NCI-H2107 treated with DMSO at 0.1 percent for 48 hours (cell line): ENCODE data around the gene PLEKHA3.

ENCODE experiments used
- DNase-seq: peaks from one replicate; lab custom pipeline; 2025; ENCODE audit not compliant: unreplicated experiment; lab: John Stamatoyannopoulos, UW

Gene PLEKHA3

DNA sequence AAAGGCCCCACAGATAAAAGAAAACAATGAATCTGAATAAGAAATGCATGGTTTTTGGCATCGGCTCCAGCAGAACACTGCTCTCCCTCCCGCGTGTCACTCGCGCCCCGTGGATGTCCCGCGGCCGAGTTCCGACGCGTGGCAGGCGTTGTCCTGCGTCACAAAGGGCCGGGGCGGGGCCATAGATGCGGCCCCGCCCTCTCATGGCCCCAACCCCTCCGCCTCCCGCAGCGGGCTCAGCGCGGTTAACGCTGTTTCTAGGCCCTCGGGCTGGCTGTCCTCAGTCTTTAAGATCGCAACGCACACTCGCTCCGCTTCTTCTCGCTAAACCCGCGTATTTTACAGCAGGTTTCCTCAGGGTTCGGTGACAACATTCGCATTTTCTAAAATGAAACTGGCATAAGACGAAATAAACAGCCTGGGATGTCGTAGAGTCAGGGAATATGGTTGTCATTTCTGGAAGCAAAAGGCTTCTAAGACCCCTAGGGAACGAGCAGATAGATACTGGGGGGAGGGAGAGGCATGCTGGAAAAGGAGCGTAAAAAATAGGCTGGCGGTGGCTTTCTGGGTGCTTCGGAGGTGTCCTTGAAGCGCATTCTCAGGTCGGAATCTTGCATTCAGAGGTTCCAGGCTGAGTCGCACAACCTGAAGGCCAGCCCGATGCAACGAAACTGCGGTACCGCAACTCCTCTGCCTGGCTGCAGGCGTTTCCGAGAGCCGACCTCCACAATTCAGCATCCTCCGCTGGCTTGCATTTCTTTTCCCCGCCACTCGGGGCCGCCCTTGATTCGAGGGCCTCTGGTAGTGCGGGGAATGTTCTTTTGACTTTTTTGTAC, 1.6 kb upstream of the PLEKHA3 start, which contains the start of gene FKBP7:
Gene FKBP7, minus strand, starts transcription at position 162 of the 836 bp plus-strand sequence. Its CDS starts 101 bp downstream, at position 61.
- peak; percentile 79 for DNase-seq

DNA sequence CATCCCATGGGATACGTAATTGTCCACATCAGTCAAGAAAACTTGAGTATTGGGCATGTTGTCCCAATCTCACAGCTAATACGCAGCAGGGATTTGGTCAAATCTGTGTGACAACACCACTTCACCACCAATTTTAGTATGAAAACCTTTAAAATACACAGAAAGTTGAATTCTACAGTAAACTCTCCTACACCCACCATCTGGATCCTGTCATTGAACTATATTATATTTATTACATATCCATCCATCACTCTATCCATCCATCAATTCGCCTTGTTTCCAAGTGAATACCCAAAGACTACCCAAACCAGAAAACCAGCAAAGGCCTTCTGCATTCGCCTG, 1.0 kb upstream of the PLEKHA3 start:
- no peak for DNase-seq

DNA sequence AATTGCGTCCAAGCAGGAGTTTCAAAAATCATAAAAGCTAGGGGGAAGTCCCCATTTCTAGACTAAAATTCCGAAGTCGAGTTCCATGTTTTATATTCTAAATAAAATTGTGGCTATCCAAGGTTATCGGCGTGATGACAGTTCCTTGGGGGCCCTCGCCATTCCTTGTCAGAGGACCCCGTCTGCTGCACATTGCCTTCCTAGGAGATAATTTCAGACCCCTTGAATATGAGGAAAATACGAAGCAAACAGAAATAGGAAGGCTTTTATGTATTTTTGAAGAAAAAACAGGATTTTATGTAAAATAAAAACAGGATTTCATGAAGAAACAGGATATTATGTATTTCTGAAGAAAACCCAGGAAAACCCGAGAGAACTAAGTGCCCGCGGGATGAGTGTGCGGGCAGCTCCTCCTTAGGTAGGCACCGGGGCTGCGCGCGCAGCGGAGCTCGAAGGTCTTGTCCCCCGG, 465 bp upstream of the PLEKHA3 start:
- no peak for DNase-seq

DNA sequence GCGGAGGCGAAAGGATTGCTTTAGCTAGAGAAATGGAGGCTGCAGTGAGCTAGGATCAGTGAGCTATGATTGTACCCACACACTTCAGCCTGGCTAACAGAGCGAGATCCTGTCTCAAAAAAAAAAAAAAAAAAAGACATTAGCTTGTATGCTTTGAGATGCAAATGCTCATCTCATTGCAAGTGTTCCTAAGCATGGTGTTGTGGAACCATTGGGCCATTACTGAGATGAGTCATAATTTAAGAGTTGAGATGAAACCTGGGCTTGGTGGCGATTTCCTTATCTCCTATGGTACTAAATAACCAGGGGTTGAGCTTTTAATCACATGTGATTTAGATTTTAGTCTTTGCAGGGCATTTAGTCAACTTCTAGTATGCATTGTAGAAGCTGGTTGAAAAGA, 2.2 kb downstream of the PLEKHA3 start:
- no peak for DNase-seq

DNA sequence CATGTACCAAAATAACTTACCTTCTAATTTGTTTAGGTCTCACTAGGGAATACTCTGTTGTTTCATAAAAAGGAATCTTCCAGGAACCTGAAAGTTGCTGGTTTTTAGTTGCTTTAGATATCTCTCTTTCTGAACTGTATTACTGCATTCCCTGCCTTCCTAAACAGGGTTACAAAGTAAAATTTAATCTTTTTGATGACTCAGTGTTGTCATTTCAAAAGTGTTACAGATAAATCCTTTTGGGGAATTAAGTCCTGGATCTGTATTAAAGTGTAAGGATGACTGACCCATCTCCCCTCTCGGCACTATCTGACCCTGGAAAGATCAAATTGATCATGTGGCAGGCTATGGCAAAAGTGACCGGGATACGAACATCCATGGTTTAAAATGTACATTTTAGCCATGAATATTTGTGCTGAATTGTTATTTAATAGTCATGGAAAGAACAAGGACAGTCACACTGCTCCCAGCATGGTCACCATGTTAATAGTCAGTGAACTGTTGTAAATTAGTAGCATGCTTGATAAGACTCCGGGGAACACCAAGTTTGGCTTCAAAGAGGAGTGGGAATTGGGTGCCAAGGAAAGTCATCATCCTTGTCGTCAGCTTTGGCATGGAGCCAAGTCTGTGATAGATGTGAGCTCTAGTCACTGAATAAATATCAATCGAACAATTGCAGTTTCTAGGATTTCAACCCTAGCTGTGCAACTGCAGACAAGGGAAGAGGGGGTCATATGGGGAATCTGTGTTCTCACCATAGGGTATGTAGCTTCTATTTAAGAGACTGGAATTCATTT, 4.2 kb downstream of the PLEKHA3 start:
- peak; percentile 11 for DNase-seq

DNA sequence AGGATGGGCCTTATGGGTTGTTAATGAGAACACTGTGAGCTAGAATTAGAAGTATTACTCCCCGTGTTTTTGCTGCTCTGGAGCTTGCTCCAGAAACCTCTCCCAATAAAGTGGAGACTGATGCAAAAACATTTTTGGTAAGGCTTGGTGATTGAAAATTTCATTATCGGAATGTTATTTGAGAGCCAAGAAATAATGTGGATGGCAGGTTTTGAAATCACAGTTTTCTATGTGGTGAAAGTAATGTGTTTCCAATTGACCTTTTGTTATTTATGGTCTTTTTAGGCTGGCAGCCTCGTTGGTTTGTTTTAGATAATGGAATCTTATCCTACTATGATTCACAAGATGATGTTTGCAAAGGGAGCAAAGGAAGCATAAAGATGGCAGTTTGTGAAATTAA, 5.1 kb downstream of the PLEKHA3 start:
- DNase-seq = no peak

DNA sequence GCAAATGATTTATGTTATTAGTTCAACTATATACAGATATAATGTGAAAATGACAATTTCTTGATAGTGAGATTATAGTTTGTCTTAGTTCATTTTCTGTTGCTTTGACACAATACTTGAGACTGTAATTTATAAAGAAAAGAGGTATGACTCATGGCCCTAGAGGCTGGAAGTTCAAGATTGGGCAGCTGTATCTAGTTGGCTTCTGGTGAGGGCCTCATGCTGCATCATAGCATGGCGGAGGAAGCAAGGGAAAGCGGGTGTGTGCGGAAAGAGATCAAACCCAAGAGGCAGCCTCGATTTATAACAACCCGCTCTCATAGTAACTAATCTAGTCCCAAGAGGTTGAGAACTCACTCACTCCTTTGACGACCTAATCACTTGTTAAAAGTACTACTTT, 11.4 kb downstream of the PLEKHA3 start:
- no peak for DNase-seq

DNA sequence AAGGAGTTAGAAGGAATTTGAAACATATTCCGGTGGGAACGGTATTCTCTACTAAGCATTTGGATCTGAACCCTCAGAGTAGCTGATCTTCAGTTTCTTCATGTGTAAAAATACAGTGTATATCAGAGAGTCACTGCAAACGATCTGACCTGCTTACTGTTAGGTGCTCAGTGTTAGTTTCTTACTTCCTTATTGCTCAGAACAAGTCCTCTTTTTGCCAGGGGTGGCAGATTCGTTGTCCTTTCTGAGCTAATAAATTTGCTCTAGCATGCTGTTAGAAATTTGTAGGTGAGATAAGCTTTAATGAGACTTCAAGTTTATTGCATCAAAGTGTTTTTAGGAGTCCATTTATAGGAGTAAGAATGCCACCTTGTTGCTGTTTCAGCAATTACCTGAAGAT, 15.8 kb downstream of the PLEKHA3 start:
- DNase-seq = no peak

DNA sequence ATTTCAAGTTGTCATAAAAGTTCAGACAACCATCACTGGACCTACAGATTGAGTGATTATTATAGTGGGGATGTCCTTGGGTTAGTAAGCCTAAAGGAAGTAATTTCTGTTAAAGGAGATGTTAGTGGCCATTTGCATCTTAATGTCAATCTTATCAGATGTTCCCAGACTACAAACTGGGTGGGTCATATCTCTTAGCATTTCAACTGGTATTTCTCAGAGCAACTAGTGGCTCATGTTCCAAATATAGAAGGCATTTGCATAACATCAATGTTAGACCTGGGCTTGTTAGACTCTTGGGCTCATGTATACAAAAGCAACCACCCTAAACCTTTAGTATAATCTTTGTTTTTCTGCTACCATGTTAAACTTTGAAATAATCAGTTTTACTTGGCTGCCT, 17.9 kb downstream of the PLEKHA3 start:
- no peak for DNase-seq

DNA sequence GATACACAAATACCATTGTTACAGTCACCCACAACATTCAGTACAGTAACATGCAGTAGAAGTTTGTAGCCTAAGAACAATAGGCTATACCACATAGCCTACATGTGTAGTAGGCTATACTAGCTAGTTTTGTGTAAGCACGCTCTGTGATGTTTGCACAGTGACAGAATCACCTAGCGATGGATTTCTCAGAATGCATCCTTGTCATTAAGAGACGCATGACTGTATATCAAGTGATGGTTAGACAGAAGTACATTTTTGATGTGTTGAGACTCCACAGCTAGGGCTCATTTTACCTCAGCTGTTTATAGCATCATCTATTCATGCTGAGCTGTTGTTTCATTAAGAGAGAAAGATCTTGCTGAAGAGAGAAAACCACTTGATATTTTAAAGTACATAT, 19.4 kb downstream of the PLEKHA3 start:
- DNase-seq = no peak

DNA sequence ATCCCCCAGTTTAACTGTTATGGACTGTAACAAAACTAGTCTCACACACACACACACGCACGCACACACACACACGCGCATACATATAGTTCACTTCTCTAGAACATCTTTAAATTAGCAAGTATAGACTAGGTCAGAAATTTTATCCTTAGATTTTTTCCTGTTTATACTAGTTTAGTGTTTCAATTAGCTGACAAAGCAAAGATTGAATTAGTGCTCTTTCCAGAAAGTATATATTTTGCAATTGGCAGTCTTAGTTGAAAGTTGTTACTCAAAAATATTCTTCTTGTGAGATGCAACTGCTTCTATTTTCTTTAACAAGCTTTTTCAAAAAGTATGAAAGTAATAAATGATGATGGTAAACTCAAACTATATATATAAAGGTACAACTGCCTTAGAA, 22.5 kb downstream of the PLEKHA3 start:
- no peak for DNase-seq

DNA sequence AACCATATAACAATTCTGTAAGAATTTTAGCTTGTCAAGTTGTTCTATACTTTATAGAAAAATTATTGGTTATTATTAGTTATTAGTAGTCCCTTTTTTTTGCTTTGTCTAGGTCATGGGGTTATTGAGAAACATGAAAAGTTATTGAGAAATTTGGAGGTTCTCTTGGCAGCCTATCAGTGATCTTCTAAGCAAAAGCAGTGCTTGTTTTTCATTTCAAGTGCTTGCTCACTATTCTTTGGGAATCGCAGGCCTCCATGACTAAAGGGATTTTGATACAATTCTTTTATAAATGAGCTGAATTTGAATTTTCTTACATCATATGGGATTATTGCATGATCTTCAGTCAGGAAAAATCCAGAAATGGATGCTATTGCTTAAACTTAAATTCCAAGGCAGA, 25.8 kb downstream of the PLEKHA3 start:
- DNase-seq = no peak

DNA sequence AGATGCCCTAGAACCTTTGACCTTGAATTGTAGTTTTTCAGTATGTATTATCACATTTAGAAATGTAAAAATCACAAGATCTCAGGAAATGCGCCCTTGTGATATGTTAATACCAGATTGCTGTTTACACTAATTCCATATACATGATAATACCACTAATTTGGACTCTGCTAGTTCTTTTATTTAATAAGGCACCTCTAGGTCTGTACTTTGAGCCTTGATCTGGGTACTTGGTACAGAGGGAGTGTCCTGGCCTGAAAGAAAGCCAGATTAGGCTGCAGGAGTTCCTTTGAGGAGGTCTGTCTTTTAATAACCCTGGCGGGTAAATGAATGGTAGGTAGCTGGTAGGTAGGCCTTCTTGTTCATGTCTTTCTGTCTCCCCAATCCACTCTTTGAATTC, 26.3 kb downstream of the PLEKHA3 start:
- no peak for DNase-seq

DNA sequence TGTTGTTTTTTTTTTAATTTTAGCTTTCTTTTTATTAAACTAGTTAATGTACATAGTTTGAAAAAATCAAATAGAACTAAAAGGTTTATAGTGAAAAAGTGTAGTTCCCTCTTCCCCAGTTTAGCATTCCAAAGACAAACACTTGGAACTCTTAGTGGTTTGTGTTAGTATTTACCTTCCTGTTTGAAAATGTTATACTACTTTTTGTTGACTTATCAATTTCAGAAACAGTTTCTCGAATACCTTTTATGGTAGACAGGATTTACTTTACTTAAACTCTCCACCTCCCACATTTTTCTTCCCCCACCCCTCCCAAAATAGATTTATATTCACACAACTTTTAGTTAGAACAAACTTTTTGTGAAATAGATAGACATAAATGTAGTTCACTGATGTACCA, 26.7 kb downstream of the PLEKHA3 start:
- DNase-seq = no peak

DNA sequence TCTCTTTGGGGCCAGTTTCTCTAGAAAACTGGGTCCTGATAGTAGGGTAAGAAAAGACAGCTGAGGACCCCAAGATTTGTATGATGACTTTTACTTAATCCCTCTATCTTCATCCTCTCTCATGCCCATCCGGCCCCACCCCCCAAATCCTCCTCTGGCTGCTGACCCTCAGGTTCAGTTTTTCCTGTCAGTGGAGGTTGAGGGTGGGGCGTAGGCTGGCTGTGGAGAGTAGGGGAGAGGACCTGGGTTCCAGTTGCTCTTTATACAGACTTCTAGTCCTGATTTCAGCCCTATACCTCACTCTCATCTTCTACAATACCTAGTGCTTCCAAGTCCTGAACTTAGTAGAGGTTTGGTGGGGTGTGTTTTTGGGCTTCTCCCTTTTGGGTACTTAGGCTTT, 28.4 kb downstream of the PLEKHA3 start:
- DNase-seq = no peak

DNA sequence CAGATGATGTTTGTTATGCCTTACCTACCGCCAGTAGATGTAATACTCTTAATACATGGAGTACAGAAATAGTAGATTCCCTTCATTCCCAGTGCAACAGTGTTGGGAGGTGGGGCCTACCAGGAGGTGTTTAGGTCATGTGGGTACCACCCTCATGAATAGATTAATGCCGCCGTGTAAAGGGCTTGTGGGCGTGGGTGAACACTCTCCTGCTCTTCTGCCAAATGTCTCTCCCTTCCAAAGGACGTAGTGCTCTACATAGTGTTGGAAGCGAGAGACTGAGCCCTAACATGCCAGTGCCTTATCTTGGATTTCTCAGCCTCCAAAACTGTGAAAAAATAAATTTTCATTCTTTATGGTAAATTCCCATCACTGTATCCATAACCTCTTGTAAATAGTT, 30.1 kb downstream of the PLEKHA3 start:
- no peak for DNase-seq

DNA sequence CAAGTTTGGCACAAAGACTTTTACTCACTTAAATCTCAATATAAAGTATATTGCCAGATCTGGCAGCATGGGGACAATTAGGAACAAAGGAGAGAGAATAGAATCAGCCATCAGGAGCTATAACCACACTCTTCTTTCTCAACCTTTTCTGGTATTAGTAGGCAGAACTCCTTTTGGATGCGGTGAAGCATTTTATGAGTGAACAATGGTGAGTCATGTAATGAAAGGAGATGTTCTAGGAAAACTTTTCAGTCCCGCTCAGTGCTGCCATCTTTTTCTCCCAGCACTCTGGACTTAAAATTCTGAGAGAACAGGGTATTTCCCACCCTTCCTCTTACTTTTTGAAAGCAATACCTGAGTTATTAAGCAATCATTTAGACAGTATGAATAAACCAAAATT, 32.2 kb downstream of the PLEKHA3 start:
- no peak for DNase-seq

DNA sequence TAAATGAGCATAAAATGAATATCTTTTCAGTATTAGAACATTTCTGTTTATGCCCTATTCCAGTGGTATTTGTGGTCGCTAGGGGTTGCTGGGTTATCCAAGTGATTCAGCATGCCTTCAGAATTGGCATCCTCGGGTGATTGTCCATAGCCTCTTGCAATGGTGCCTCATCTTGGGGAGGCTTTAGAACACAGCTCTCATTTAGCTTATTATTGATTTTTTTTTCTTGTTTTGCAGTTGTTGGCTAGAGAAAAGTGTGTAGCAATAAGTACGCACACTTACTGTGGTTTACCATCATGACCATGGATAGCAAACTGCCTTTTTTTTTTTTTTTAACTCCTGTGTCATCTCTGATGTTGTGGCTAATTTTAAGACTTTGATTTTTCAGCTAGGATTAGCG, 33.6 kb downstream of the PLEKHA3 start:
- DNase-seq = no peak

DNA sequence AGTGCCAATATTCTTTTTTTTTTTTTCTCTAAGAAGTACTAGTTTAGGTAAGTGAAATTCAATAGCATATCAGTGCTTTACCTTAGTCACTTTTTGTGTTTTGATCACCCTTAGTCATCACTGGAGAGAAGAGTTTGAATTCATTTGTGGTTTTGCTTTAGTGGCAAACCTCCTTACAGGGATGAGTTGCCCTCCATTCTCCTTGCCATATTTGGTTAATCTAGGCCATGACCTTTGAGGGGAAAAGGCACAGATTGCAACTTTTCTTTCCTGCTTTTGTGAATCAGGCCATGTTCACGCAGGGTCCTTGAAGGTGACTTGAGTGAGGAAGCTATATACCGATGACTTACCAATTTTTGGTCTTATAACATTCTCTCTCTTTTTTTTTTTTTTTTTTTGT, 34.4 kb downstream of the PLEKHA3 start:
- no peak for DNase-seq

DNA sequence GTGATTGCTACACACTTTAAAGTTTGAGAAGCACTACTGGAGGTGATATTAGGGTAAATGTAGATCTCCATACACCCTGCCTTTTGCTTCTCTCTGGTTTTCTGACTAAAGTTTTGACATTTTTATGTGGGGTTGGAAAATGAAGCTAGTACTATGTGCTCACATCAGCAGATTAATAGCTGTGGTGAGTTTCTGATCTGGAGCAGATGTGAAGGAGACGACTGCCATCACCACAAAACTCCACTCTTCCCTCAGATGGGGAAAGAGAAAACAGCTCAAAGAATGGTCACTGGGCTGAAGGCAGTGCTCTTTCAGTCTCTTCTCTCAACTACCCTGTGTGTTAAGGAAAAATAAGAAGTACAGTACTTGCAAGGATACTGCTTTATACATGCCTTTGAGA, 37.2 kb downstream of the PLEKHA3 start:
- DNase-seq = no peak

DNA sequence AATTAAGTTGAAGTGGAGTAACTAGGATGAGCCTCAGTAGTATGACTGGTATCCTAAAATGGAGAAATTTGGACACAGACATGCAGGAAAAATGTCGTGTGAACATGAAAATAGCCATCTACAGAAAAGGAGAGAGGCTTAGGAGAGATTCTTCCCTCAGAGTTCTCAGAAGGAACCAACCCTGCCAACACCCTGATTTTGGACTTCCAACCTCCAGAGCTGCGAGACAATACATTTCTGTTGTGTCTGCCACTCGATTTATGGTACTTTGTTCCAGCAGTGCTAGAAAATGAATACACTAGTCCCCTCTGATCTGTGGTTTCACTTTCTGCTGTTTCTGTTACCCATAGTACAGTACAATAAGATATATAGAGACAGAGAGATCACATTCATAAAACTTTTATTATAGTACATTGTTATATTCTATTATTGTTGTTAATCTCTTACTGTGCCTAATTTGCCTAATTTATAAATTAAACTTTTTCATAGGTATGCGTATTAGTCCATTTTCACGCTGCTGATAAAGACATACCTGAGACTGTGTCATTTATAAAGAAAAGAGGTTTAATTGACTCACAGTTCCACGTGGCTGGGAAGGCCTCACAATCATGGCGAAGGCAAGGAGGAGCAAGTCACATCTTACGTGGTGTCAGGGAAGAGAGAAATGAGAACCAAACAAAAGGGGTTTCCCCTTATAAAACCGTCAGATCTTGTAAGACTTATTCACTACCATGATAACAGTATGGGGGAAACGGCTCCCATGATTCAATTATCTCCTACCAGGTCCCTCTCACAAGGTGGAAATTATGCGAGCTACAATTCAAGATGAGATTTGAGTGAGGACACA, 41.3 kb downstream of the PLEKHA3 start:
- no peak for DNase-seq
